ENCODE results near the gene ZNF30. TPM values are rescaled to one million over a fixed set of nuclear protein-coding genes. Genes with fewer than 3 reads are reported as not detected.
"Not testable (repeated sequence)": the region's sequence is repeated elsewhere in the genome, so short reads cannot be mapped to it uniquely, and the experiment has no call there.

The ZNF30 gene
- total and polyA plus RNA-seq, 4 donors: 1.3 to 1.8 (median 1.7) TPM

DNA sequence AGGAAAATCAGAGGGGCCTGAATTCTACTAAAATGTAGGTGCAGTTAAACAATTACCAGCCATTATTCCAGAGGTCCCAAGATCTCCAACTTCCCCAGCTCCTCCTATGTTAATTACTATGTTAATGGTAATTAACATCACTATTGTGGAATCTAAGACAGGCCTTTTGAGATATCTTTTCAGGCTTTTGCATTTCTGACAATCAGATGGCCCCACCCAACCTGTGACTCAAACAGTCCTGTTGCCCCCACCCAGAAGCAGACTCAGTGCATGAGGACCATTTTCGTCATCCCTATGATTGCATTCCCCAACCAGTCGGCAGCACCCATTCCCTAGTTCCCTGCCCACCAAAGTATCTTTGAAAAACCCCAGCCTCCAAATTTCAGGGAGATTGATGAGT is 8.5 kb upstream of the ZNF30 start:
- no peak for DNase-seq (ENCODE audit: low spot score)
- Histone ChIP-seq H3K4me3 (ENCODE audit: low read depth in 1 of 3, low read length in 3 of 3) (no peak overlapping the region), H3K27me3 (ENCODE audit: control insufficient read depth in 4 of 4, insufficient read depth in 4 of 4, low read length in 3 of 4) (no peaks in the 10 kb centered on the region), H3K9ac (ENCODE audit: low read depth in 1 of 2, low read length in 2 of 2) (no peak overlapping the region), H3K36me3 (ENCODE audit: control insufficient read depth in 4 of 4, insufficient read depth in 3 of 4, low read depth in 1 of 4, low read length in 3 of 4) (no peaks in the 10 kb centered on the region), H3K4me1 (ENCODE audit: control insufficient read depth in 4 of 4, insufficient read depth in 4 of 4, low read length in 3 of 4) (no peaks in the 10 kb centered on the region), H3K27ac (ENCODE audit: low read depth in 1 of 2, low read length in 2 of 2) (no peak overlapping the region), H3K9me3 (ENCODE audit: control insufficient read depth in 4 of 4, low read length in 3 of 4) (peaks cover 5 to 35% (median 15%) of the 10 kb centered on the region in 4 donors)
- 85% methylated on average over 2 of the region's 2 CpGs for WGBS
- TF ChIP-seq HNF4A (conservative IDR thresholded peaks at IDR 0.05): no peak
- TF ChIP-seq FOXA1 (IDR thresholded peaks at IDR 0.05): no peak
- no peak for TF ChIP-seq YY1 (IDR thresholded peaks at IDR 0.05)
- TF ChIP-seq SP1 (IDR thresholded peaks at IDR 0.05): no peak
- TF ChIP-seq JUND (IDR thresholded peaks at IDR 0.05): no peak
- no peak for TF ChIP-seq TAF1 (conservative IDR thresholded peaks at IDR 0.05)
- TF ChIP-seq, protein P1, sequence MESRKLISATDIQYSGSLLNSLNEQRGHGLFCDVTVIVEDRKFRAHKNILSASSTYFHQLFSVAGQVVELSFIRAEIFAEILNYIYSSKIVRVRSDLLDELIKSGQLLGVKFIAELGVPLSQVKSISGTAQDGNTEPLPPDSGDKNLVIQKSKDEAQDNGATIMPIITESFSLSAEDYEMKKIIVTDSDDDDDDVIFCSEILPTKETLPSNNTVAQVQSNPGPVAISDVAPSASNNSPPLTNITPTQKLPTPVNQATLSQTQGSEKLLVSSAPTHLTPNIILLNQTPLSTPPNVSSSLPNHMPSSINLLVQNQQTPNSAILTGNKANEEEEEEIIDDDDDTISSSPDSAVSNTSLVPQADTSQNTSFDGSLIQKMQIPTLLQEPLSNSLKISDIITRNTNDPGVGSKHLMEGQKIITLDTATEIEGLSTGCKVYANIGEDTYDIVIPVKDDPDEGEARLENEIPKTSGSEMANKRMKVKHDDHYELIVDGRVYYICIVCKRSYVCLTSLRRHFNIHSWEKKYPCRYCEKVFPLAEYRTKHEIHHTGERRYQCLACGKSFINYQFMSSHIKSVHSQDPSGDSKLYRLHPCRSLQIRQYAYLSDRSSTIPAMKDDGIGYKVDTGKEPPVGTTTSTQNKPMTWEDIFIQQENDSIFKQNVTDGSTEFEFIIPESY (IDR thresholded peaks at IDR 0.05): no peak
- no peak for TF ChIP-seq NR2F2 (IDR thresholded peaks at IDR 0.05)
- no peak for TF ChIP-seq HNF4G (IDR thresholded peaks at IDR 0.05)
- TF ChIP-seq, protein P2, sequence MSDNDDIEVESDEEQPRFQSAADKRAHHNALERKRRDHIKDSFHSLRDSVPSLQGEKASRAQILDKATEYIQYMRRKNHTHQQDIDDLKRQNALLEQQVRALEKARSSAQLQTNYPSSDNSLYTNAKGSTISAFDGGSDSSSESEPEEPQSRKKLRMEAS (IDR thresholded peaks at IDR 0.05): no peak
- TF ChIP-seq RAD21 (IDR thresholded peaks at IDR 0.05): no peak
- no peak for TF ChIP-seq EGR1 (IDR thresholded peaks at IDR 0.05; ENCODE audit: low read depth in 2 of 2)
- no peak for TF ChIP-seq RXRA (IDR thresholded peaks at IDR 0.05)
- TF ChIP-seq FOXA2 (IDR thresholded peaks at IDR 0.05): no peak

DNA sequence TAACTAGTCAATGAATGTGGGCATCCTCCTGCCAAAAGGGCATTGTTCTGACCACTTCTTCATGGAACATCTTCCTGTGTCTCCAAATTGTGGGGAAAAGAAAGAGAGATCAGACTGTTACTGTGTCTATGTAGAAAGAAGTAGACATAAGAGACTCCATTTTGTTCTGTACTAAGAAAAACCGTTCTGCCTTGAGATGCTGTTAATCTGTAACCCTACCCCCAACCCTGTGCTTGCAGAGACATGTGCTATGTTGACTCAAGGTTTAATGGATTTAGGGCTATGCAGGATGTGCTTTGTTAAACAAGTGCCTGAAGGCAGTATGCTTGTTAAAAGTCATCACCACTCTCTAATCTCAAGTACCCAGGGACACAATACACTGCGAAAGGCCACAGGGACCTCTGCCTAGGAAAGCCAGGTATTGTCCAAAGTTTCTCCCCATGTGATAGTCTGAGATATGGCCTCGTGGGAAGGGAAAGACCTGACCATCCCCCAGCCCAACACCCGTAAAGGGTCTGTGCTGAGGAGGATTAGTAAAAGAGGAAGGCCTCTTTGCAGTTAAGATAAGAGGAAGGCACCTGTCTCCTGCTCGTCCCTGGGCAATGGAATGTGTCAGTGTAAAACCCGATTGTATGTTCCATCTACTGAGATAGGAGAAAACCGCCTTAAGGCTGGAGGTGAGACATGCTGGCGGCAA is 6.5 kb upstream of the ZNF30 start:
- H3K27ac ChIP-seq (ENCODE audit: low read depth in 1 of 2, low read length in 2 of 2); H3K4me1 ChIP-seq (ENCODE audit: control insufficient read depth in 4 of 4, insufficient read depth in 4 of 4, low read length in 3 of 4); H3K36me3 ChIP-seq (ENCODE audit: control insufficient read depth in 4 of 4, insufficient read depth in 3 of 4, low read depth in 1 of 4, low read length in 3 of 4); H3K9ac ChIP-seq (ENCODE audit: low read depth in 1 of 2, low read length in 2 of 2); H3K27me3 ChIP-seq (ENCODE audit: control insufficient read depth in 4 of 4, insufficient read depth in 4 of 4, low read length in 3 of 4); DNase-seq (ENCODE audit: low spot score): not testable (repeated sequence)
- 67% methylated on average over 8 of the region's 8 CpGs for WGBS
- H3K4me3 ChIP-seq (ENCODE audit: low read depth in 1 of 3, low read length in 3 of 3): peak overlapping the region in 1 of 3 donors; percentile 41
- peaks cover 5 to 35% (median 16%) of the 10 kb centered on the region in 4 donors for H3K9me3 ChIP-seq (ENCODE audit: control insufficient read depth in 4 of 4, low read length in 3 of 4)

DNA sequence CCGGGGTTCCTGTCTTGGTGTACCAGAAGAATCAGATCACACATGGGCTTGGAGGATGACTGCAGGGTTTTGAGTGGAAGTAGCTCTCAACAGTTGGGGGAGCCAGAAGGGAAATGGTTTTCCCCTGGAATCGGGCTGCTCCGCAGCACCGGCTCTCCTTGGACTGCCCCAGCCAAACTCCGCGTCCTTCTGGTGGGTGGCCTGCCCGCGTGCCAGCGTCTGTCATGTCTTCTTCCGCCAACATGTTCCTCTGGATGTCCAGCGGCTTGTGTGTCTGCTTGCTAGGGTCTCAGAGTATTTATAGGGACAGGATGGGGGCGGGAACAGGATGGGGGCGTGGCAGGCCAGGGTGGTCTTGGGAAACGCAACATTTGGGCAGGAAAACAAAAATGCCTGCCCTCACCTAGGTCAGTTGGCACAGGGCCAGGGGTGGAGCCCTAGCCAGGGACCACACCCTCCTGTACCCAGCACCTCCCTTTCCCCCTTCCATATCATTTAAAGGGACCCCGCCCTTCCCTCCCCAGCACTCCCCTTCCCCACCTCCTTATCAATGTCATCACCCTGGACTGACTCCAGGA is 1.3 kb upstream of the ZNF30 start:
- peaks cover 0 to 4% (median 0%) of the 10 kb centered on the region in 4 donors for H3K9me3 ChIP-seq (ENCODE audit: control insufficient read depth in 4 of 4, low read length in 3 of 4)
- no peak overlapping the region for H3K9ac ChIP-seq (ENCODE audit: low read depth in 1 of 2, low read length in 2 of 2)
- no peak overlapping the region for H3K4me3 ChIP-seq (ENCODE audit: low read depth in 1 of 3, low read length in 3 of 3)
- H3K27ac ChIP-seq (ENCODE audit: low read depth in 1 of 2, low read length in 2 of 2): no peak overlapping the region
- no peak for TF ChIP-seq YY1 (IDR thresholded peaks at IDR 0.05)
- no peak for TF ChIP-seq RAD21 (IDR thresholded peaks at IDR 0.05)
- H3K4me1 ChIP-seq (ENCODE audit: control insufficient read depth in 4 of 4, insufficient read depth in 4 of 4, low read length in 3 of 4): peaks cover 2 to 14% (median 7%) of the 10 kb centered on the region in 4 donors
- H3K27me3 ChIP-seq (ENCODE audit: control insufficient read depth in 4 of 4, insufficient read depth in 4 of 4, low read length in 3 of 4): no peaks in the 10 kb centered on the region
- WGBS: 92% methylated on average over 15 of the region's 15 CpGs
- H3K36me3 ChIP-seq (ENCODE audit: control insufficient read depth in 4 of 4, insufficient read depth in 3 of 4, low read depth in 1 of 4, low read length in 3 of 4): peaks cover 0 to 10% (median 6%) of the 10 kb centered on the region in 4 donors
- no peak for DNase-seq (ENCODE audit: low spot score)
